Measurements from ENCODE around the gene ARAP1. TPM values are rescaled to one million over a fixed set of nuclear protein-coding genes. Genes with fewer than 3 reads are reported as not detected.

Gene ARAP1
- polyA plus RNA-seq, 3 donors, result 48.7 to 487 (median 79.0) TPM

DNA sequence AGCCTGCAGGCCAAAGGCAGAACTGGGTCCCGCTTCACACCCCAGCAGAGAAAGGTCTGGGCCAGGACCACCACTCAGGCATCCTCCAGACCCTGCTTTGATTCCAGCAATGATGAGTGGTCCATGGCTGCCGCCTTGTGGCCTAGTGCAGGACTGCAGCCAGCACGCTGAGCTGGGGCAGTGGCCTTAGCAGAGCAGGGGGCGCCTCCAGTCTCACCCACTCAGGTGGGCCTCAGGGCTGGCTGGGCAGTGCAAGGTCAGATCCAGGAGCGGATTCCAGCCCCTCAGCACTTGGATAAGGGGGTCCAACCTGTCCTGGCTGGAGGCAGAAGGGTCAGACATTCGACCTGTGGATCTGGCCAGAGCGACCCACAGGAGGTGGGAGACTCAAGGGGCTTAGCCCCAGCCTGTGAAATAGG lies 68.4 kb downstream of the ARAP1 start:
- Mint-ChIP-seq H3K27me3 (ENCODE audit: low read depth in 3 of 3) (peaks cover 19 to 23% (median 21%) of the 10 kb centered on the region in 3 donors), H3K36me3 (peaks cover 51 to 60% of the 10 kb centered on the region in 2 donors), H3K4me3 (no peak overlapping the region), H3K4me1 (peaks cover 8% of the 10 kb centered on the region), H3K9me3 (no peaks in the 10 kb centered on the region), H3K27ac (peak overlapping the region in 1 of 7 donors; percentile 25)
- 70% methylated on average over 7 of the region's 7 CpGs for WGBS (ENCODE audit: insufficient coverage)
- H3K4me2 ChIP-seq (replicated peaks; ENCODE audit: extremely low read depth, low read length, poor library complexity, severe bottlenecking), result no peak overlapping the region
- H3K9ac ChIP-seq (ENCODE audit: insufficient read depth, low read length, poor library complexity, severe bottlenecking), result no peak overlapping the region
- H3K36me3 ChIP-seq (replicated peaks in 1 of 2; ENCODE audit: control insufficient read depth in 1 of 2, insufficient read depth in 2 of 2, low read length in 2 of 2), result peaks cover 58 to 59% of the 10 kb centered on the region in 2 donors
- H3K79me2 ChIP-seq (ENCODE audit: insufficient read depth, low read length), result no peaks in the 10 kb centered on the region
- H3K9me3 ChIP-seq (replicated peaks in 1 of 2; ENCODE audit: control insufficient read depth in 1 of 2, insufficient read depth in 1 of 2, low read length in 2 of 2), result no peaks in the 10 kb centered on the region
- H4K20me1 ChIP-seq (ENCODE audit: insufficient read depth, low read length), result peaks cover 100% of the 10 kb centered on the region
- TF ChIP-seq, protein P1, sequence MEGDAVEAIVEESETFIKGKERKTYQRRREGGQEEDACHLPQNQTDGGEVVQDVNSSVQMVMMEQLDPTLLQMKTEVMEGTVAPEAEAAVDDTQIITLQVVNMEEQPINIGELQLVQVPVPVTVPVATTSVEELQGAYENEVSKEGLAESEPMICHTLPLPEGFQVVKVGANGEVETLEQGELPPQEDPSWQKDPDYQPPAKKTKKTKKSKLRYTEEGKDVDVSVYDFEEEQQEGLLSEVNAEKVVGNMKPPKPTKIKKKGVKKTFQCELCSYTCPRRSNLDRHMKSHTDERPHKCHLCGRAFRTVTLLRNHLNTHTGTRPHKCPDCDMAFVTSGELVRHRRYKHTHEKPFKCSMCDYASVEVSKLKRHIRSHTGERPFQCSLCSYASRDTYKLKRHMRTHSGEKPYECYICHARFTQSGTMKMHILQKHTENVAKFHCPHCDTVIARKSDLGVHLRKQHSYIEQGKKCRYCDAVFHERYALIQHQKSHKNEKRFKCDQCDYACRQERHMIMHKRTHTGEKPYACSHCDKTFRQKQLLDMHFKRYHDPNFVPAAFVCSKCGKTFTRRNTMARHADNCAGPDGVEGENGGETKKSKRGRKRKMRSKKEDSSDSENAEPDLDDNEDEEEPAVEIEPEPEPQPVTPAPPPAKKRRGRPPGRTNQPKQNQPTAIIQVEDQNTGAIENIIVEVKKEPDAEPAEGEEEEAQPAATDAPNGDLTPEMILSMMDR (IDR thresholded peaks at IDR 0.05), result peak; percentile 91
- no peak overlapping the region for H3K27ac ChIP-seq (ENCODE audit: low read depth in 1 of 2, low read length in 2 of 2)
- no peak overlapping the region for H3K4me3 ChIP-seq (replicated peaks in 1 of 3; ENCODE audit: low read depth in 2 of 3, low read length in 3 of 3)
- no peak overlapping the region for H2AFZ ChIP-seq (ENCODE audit: insufficient read depth, low read depth, low read length, poor library complexity, severe bottlenecking)
- DNase-seq, result peak in 2 of 3 donors; percentile 46 to 53
- no peaks in the 10 kb centered on the region for H3K4me1 ChIP-seq (ENCODE audit: control insufficient read depth in 1 of 2, insufficient read depth in 2 of 2, low read length in 2 of 2)
- H3K27me3 ChIP-seq (ENCODE audit: control insufficient read depth in 2 of 2, insufficient read depth in 2 of 2, low read length in 2 of 2), result peaks cover 0 to 7% of the 10 kb centered on the region in 2 donors
- intact Hi-C loops (cut with micrococcal nuclease), result loop anchor here in 1 of 2 donors (2.0 to 10.0 kb wide), 2 partner anchors 211 to 491 kb away; no protein-coding TSS in a partner anchor

DNA sequence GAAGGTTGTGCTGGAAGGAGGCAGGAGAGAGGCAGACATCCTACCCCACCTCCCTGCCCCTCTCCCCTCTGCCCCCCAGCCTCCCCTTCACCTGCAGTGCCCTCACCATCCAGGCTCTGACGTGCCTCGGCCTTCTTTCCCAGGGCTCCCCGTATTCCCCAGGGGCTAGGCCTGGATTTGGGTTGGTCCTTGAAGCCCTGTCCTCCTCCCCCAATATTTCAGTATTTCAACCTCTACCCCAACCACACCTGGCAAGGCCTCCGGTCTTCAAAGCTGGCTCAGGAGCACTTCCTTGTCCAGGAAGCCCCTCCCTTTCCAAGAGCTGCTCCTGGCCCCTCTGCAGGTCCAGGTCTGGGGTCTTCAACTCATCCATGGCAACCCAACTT lies 69.4 kb downstream of the ARAP1 start:
- no peak for DNase-seq
- Histone ChIP-seq H3K27ac (ENCODE audit: low read depth in 1 of 2, low read length in 2 of 2) (no peak overlapping the region), H2AFZ (ENCODE audit: insufficient read depth, low read depth, low read length, poor library complexity, severe bottlenecking) (no peak overlapping the region), H3K27me3 (ENCODE audit: control insufficient read depth in 2 of 2, insufficient read depth in 2 of 2, low read length in 2 of 2) (peaks cover 6 to 16% of the 10 kb centered on the region in 2 donors), H3K36me3 (replicated peaks in 1 of 2; ENCODE audit: control insufficient read depth in 1 of 2, insufficient read depth in 2 of 2, low read length in 2 of 2) (peaks cover 49% of the 10 kb centered on the region in 2 donors), H3K79me2 (ENCODE audit: insufficient read depth, low read length) (no peaks in the 10 kb centered on the region), H3K9ac (ENCODE audit: insufficient read depth, low read length, poor library complexity, severe bottlenecking) (no peak overlapping the region), H3K4me2 (replicated peaks; ENCODE audit: extremely low read depth, low read length, poor library complexity, severe bottlenecking) (no peak overlapping the region), H3K9me3 (replicated peaks in 1 of 2; ENCODE audit: control insufficient read depth in 1 of 2, insufficient read depth in 1 of 2, low read length in 2 of 2) (no peaks in the 10 kb centered on the region), H3K4me3 (replicated peaks in 1 of 3; ENCODE audit: low read depth in 2 of 3, low read length in 3 of 3) (no peak overlapping the region), H3K4me1 (ENCODE audit: control insufficient read depth in 1 of 2, insufficient read depth in 2 of 2, low read length in 2 of 2) (no peaks in the 10 kb centered on the region), H4K20me1 (ENCODE audit: insufficient read depth, low read length) (peaks cover 100% of the 10 kb centered on the region)
- H3K9me3 Mint-ChIP-seq, result peaks cover 0 to 1% (median 0%) of the 10 kb centered on the region in 7 donors
- H3K4me1 Mint-ChIP-seq, result peaks cover 12% of the 10 kb centered on the region
- intact Hi-C loops (cut with micrococcal nuclease), result loop anchor here in 1 of 2 donors (2.0 to 10.0 kb wide), 2 partner anchors 210 to 492 kb away; no protein-coding TSS in a partner anchor
- no peak overlapping the region for H3K4me3 Mint-ChIP-seq
- no peak overlapping the region for H3K27ac Mint-ChIP-seq
- TF ChIP-seq, protein P1 (IDR thresholded peaks at IDR 0.05), result no peak
- H3K27me3 Mint-ChIP-seq (ENCODE audit: low read depth in 3 of 3), result peaks cover 24 to 30% (median 28%) of the 10 kb centered on the region in 3 donors
- peaks cover 42 to 51% of the 10 kb centered on the region in 2 donors for H3K36me3 Mint-ChIP-seq
- WGBS (ENCODE audit: insufficient coverage), result 80% methylated on average over 4 of the region's 4 CpGs
